ENCODE data around the gene PPP2R3A. TPM values are rescaled to one million over a fixed set of nuclear protein-coding genes. Genes with fewer than 3 reads are reported as not detected.
A peak's percentile ranks its signal among the peaks of the same experiment; 100 is the strongest.
"Not testable (repeated sequence)": the region's sequence is repeated elsewhere in the genome, so short reads cannot be mapped to it uniquely, and the experiment has no call there.

Gene PPP2R3A
- total RNA-seq, 1 donor: 2.2 TPM

DNA sequence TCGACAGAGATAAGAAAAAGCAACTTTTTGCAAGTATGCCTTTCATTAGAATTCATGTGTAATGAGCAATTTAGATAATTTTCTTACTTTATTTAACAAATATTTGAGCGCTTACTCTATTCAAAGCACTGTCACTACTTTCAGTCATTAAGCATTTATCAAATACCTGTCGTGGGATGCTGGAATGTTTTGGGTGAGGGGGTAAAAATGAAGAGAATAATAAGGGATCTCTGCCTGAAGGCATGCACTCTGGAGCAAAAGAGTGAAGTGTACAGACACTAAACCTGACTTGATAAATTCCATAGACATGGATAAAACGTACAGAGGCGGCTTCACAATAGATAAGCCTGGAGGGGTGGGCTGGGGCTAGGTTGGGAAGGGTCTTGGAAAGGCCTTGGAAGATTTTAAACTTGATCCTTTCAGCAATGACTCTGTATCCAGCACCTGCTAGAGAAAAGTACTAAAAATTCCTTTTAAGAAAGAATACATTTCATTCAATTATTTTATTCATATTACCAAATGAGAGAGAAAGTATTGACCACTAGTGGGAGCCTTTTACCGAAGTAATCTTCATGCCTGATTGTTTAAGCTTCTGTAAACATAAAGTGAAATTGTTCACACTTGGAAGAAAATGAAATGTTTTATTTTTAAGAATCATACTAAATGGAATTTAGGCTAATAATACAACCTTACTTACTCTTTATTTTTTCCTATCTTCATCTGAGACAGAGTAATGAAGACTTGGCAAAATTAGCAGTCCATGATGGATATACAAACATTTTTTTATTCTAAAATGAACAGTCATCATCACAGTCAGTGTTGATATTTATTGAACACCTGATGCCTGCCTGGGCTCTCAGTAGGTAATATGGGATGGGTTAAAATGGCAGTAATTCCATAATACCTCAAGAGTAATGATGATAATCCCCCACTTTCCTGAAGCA lies 113.2 kb downstream of the PPP2R3A start:
- DNase-seq (ENCODE audit: low read depth in 2 of 3, low spot score in 2 of 3): peak in 2 of 3 donors; percentile 35 to 62

DNA sequence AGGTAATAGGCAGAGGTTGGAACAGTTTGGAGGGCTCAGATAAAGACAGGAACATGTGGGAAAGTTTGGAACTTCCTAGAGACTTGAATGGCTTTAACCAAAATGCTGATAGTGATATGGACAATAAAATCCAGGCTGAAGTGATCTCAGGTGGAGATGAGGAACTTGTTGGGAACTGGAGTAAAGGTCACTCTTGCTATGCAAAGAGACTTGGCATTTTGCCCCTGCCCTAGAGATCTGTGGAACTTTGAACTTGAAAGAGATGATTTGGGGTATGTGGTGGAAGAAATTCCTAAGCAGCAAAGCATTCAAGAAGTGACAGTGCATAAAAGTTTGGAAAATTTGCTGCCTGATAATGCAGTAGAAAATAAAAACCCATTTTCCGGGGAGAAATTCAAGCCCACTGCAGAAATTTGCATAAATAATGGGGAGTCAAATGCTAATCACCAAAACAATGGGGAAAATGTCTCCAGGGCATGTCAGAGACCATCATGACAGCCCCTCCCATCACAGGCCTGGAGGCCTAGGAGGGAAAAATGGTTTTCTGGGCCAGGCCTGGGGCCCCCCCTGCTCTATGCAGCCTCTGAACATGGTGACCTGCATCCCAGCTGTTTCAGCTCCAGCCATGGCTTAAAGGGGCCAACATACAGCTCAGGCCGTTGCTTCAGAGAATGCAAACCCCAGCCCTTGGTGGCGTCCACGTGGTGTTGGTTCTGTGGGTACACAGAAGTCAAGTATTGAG lies 118.3 kb downstream of the PPP2R3A start:
- not testable (repeated sequence) for DNase-seq (ENCODE audit: low read depth in 2 of 3, low spot score in 2 of 3)

DNA sequence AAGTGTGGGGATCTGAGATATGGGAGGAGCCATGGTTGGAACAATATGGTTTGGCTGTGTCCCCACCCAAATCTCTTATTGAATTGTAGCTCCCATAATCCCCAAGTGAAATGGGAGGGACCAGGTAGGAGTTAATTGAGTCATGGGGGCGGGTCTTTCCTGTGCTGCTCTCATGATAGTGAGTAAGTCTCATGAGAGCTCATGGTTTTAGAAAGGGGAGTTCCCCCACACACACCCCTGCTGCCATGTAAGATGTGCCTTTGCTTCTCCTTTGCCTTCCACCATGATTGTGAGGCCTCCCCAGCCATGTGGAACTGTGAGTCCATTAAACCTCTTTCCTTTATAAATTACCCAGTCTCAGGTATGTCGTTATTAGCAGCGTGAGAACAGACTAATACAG lies 119.5 kb downstream of the PPP2R3A start:
- not testable (repeated sequence) for DNase-seq (ENCODE audit: low read depth in 2 of 3, low spot score in 2 of 3)

DNA sequence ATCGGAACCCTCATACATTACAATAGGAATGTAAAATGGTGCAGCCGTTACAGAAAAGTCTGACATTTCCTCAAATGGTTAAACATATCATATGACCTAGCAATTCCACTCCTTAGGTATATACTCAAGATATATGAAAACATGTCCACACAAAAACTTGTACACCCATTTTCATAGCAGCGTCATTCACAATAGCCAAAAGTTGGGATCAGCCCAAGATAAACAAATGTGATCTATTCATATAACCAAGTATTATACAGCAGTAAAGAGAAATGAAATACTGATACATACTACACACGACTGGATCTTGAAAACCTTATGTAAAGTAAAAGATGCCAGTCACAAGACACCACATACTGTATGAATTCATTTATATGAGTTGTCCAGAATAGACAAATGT lies 128.2 kb downstream of the PPP2R3A start:
- DNase-seq (ENCODE audit: low read depth in 2 of 3, low spot score in 2 of 3): no peak

DNA sequence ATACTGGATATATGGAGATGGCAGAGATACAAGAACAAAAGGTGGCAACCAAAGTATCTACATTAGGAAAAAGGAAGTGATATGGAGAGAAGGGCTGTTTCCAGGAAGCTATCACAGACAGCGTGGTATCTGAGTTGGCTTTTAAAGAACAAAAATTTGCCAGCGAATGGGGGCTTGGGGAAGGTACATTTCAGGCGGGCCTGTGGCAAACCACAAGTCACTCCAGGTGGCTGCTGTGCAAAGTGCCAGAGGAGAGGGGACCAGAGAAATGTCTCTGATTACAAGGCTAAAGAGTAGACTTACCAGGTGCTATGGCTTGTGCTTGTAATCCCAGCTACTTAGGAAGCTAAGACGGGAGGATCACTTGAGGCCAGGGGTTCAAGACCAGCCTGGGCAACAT lies 139.5 kb downstream of the PPP2R3A start:
- peak in 1 of 3 donors; percentile 1 for DNase-seq (ENCODE audit: low read depth in 2 of 3, low spot score in 2 of 3)

DNA sequence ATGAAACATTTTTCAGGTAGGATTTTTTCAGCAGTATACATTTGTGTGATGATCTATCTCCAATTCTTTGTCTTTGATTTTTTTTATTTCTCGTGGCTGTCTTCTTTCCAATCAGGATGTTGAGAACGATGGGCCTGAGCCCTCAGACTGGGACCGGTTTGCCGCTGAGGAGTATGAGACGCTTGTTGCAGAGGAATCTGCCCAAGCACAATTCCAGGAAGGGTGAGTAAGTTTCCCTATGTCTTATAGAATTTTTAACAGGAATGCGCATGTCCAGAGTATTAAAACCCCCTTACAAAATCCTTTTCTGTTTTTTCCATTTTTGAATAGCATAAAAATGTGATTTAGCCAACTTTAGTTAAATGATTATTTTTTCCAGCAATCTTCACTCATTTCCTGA lies 140.6 kb downstream of the PPP2R3A start:
- no peak for DNase-seq (ENCODE audit: low read depth in 2 of 3, low spot score in 2 of 3)

DNA sequence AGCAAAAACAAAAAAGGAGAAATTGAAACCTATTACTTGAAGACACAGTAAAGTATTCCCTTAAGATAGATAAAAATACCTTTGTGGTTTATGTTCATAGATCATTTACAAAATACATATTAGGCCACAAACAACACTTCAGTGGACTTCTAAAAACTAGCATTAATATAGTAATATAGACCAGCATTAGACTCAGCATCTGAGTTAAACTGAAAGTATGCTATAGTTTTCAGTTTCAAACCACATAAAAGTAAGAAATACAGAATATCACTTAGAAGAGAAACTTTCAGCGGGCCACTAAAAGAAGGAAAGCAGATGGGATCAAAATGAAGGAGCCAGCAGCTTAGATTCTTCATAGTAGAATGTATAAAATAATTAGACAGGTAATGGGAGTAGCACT lies 144.0 kb downstream of the PPP2R3A start:
- DNase-seq (ENCODE audit: low read depth in 2 of 3, low spot score in 2 of 3): no peak

DNA sequence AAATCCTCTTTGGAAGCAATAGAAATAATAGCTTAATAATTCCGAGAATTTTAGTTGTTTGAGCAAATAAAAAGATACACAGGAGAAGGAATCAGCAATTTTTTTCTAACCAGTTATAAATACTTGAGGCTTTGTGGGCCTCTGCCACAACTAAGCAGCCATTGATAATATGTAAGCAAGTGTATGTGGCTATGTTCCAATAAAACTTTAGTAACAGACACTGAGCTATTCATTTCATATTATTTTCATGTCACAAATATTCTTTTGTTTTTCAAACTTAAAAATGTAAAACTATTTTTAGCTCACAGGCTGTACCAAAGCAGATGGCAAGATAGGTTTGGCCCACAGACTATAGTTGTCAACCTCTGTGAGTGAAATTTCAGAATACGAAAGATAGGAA lies 145.0 kb downstream of the PPP2R3A start:
- DNase-seq (ENCODE audit: low read depth in 2 of 3, low spot score in 2 of 3): no peak

DNA sequence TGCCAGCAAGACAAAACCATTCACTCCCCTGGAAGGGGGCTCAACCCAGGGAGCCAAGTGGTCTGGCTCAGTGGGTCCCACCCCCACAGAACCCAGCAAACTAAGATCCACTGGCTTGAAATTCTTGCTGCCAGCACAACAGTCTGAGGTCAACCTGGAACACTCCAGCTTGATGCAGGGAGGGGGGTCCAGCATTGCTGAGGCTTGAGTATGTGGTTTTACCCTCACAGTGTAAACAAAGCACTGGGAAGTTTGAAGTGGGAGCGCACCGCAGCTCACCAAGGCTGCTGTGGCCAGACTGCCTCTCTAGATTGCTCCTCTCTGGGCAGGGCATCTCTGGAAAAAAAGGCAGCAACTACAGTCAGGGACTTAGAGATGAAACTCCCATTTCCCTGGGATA lies 148.9 kb downstream of the PPP2R3A start:
- no peak for DNase-seq (ENCODE audit: low read depth in 2 of 3, low spot score in 2 of 3)

DNA sequence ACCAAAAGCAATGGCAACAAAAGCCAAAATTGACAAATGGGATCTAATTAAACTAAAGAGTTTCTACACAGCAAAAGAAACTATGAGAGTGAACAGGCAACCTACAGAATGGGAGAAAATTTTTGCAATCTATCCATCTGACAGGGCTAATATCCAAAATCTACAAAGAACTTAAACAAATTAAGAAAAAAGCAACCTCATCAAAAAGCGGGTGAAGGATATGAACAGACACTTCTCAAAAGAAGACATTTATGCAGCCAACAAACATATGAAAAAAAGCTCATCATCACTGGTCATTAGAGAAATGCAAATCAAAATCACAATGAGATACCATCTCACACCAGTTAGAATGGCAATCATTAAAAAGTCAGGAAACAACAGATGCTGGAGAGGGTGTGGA lies 153.8 kb downstream of the PPP2R3A start:
- DNase-seq (ENCODE audit: low read depth in 2 of 3, low spot score in 2 of 3): not testable (repeated sequence)

DNA sequence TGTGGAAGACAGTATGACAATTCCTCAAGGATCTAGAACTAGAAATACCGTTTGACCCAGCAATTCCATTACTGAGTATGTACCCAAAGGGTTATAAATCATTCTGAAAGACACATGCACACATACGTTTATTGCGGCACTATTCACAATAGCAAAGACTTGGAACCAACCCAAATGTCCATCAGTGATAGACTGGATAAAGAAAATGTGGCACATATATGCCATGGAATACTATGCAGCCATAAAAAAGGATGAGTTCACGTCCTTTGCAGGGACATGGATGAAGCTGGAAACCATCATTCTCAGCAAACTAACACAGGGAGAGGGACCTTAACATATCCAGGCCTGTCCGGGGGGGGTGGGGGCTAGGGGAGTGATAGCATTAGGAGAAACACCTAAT lies 154.3 kb downstream of the PPP2R3A start:
- not testable (repeated sequence) for DNase-seq (ENCODE audit: low read depth in 2 of 3, low spot score in 2 of 3)

DNA sequence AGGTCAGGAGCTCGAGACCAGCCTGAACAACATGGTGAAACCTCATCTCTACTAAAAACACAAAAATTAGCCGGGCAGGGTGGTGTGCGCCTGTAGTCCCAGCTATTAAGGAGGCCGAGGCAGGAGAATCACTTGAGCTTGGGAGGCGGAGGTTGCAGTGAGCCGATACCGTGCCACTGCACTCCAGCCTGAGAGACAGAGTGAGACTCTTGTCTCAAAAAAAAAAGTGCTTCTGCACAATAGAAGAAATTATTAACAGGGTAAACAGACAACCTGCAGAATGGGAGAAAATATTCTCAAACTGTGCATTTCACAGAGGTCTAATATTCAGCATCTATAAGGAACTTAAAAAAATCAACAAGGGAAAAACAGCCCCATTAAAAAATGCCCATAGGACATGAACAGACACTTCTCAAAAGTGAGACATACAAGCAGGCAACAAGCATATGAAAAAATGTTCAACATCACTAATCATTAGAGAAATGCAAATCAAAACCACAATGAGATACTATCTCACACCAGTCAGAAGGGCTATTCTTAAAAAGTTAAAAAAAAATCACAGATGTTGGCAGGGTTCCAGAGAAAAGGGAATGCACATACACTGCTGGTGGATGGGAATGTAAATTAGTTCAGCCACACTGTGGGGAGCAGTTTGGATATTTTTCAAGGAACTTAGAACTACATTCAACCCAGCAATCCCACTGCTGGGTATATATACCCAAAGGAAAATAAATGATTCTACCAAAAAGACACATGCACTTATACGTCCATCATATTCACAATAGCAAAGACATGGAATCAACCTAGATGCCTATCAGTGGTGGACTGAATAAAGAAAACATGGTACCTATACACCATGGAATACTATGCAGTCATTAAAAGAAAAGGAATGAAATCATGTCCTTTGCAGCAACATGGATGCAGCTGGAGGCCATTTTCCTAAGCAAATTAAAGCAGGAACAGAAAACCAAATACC lies 155.1 kb downstream of the PPP2R3A start:
- peak in 1 of 3 donors; percentile 11 for DNase-seq (ENCODE audit: low read depth in 2 of 3, low spot score in 2 of 3)

DNA sequence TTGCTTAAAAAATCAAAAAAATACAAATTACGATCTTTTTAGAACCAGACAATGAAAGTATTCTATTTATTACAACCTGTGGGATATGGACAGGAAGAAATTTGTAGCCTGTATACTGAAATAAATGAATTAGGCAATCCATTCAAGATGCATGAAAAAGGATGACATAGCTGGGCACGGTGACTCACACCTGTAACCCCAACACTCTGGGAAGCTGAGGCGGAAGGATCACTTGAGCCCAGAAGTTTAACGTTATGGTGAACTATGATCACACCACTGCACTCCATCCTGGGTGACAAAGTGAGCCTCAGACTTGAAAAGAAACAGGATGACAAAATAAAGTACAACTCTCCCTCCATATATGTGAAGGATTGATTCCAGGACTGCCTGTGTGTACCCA lies 156.5 kb downstream of the PPP2R3A start:
- no peak for DNase-seq (ENCODE audit: low read depth in 2 of 3, low spot score in 2 of 3)

DNA sequence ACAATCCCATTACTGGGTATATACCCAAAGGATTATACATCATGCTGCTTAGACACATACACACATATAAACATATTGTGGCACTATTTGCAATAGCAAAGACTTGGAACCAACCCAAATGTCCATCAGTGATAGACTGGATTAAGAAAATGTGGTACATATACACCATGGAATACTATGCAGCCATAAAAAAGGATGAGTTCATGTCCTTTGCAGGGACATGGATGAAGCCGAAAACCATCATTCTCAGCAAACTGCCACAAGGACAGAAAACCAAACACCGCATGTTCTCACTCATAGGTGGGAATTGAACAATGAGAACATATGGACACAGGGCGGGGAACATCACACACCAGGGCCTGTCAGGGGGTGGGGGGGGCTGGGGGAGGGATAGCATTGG lies 166.1 kb downstream of the PPP2R3A start:
- DNase-seq (ENCODE audit: low read depth in 2 of 3, low spot score in 2 of 3): not testable (repeated sequence)

DNA sequence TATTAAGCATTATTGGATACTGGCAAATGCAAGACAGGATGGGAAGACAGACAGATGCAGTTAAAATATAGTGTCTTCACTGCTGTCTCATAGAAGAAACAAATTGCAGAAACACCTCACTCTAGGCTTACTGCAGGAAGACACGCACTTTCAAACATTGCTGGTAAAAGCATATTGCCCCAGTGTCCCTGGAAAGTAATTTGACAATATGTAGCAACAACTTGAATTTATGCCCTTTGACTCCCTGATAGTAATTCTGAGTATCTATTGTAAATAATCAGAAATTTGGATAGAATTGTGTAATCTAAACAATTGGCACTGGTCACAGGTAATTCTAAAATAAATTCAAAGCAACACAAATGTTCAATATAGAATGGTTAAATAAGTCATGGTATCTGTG lies 168.6 kb downstream of the PPP2R3A start:
- DNase-seq (ENCODE audit: low read depth in 2 of 3, low spot score in 2 of 3): no peak

DNA sequence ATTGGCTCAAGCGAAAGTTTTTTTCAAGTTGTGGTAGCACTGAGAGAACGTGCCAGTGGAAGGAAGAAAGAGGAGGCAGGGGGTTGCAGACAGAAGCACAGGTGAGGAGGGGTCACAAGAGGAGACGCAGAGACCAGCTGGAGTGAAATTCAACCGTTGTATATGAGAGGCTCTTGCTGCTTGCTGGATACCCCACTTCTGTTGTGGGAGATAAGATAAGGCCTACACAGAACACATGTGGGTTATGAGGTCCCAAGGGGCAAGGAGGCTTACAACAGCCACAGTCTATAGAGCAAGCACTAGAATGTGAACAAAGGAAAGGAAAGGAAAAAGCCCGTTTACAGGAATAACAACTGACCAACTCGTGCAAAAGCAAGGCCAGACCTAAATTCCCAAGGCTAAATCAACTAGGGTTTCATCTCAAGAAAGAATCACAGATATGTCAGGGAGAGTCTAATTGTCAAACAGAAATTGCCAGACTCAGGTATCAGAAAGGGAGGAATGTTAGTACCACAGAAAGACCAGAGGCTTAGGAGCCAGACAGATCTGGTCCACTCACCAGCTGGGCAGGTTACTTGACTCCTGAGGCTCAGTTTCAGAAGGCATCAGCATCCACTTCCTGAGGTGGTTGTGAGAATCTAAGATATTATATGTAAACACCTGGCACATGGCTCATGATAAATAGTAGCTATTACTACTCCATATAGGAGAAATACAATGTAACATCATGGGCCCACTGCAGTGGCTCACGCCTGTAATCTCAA lies 169.7 kb downstream of the PPP2R3A start:
- peak in 2 of 3 donors; percentile 43 to 79 for DNase-seq (ENCODE audit: low read depth in 2 of 3, low spot score in 2 of 3)

DNA sequence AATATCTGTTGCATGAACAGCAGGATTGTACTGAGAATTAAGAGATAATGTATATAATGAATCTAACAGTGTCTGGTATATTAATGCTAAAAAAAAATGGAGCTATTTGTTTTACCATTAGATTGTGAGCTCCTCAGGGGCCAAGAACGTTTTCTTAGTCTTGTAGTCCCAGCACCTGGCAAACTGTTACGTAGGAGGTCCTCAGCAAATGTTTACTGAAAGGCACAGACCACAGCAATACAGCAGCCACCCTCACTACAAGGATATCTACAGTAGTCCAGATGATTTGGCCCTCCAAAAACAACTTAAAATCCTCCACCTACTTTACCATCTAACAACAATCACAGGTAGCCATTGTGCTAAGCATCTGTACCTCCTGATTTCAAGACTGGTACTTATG lies 170.9 kb downstream of the PPP2R3A start:
- DNase-seq (ENCODE audit: low read depth in 2 of 3, low spot score in 2 of 3): no peak

DNA sequence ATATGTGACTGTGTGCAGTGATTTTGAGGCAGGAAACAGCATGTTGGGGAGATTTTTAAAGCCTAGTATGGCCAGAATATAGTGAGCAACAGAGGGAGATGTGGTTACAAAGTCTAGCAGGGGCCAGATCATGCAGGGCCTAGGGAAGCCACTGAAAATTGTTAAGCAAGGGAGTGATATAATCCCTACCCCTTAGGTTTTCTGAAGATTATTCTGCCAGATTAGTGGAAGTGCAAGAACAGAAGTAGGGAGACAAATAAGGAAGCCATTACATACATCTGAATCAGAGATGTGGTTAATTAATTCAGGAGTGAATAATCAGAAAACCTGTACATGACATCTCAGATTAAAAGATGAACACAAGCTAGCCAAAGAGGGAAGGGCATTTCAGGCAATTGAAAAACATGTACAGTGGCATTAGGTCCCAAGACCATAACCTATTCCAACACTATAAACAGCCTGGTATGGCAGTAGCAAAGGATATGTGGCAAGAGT lies 175.8 kb downstream of the PPP2R3A start:
- no peak for DNase-seq (ENCODE audit: low read depth in 2 of 3, low spot score in 2 of 3)

DNA sequence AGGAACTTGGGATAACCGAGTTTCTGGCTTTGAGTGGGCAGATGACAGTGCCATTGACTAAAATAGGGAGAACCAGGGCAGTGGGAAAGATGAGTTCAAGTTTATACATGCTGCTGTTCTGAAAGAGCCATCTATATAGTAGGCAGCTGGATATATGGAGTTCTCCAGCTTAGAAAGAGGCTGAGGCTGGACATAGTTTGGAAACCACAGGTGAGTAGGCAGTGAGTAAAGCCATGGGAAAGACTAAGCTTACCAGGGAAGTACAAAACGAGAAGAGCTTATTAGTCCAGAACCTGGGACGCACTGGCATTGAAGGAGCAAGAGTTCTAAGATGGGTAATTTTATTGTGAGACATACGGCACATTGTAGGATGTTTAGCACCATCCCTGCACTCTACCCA lies 176.4 kb downstream of the PPP2R3A start:
- DNase-seq (ENCODE audit: low read depth in 2 of 3, low spot score in 2 of 3): no peak

DNA sequence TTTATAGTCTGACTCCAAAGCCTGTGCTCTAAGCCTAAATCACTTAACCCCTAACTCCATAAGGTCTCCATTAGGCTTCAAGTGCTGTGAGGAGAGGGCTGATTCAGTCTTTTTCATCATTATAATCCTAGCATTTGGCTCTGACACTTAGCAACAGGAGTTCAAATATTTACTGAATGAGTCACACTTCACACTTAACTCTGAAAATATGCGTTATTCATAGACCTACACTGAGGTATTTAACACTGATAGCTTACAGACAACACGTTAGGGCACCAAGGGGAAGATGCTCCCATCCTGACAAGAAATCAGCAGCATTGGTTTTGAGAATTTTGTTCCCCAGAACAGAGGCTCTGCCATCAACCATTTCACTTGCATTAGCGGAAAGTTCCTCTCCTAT lies 177.1 kb downstream of the PPP2R3A start:
- peak in 2 of 3 donors; percentile 26 to 30 for DNase-seq (ENCODE audit: low read depth in 2 of 3, low spot score in 2 of 3)
